GM20000 (cell line): ENCODE measurements around the gene GRIN3B.

ENCODE experiments used
- DNase-seq: peaks from one replicate; pipeline ENCODE4 v3.0.0; 2012; ENCODE audit warnings: low spot score
- TF ChIP-seq, protein P1 (sequence below): IDR thresholded peaks from 2 replicates; pipeline ENCODE4 v1.5.1; 2012; ENCODE audit warnings: mild to moderate bottlenecking, control low read depth; ENCODE audit errors: extremely low read depth, missing control alignments

Gene GRIN3B

DNA sequence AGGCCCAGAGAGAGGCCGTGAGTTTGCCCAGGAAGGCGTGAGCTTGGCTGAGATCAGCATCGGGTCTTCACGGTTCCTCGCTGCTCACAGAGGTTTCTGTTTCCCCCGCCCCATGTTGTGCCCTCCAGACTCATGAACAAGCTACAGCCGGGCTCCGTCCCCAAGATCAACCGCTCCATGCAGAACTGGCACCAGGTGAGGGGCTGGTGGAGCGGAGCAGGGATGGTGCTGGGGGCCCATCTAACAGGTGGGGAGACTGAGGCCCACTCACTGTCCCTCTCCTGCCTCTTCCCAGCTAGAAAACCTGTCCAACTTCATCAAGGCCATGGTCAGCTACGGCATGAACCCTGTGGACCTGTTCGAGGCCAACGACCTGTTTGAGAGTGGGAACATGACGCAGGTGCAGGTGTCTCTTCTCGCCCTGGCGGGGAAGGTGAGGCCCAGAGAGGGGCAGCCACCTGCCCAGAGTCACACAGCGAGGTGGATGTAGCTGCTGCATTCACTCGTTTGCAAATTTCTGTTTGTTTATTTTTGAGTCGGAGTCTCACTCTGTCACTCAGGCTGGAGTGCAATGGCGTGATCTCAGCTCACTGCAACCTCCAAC, 32.1 kb downstream of the GRIN3B start:
- DNase-seq = no peak
- TF ChIP-seq, protein P1, sequence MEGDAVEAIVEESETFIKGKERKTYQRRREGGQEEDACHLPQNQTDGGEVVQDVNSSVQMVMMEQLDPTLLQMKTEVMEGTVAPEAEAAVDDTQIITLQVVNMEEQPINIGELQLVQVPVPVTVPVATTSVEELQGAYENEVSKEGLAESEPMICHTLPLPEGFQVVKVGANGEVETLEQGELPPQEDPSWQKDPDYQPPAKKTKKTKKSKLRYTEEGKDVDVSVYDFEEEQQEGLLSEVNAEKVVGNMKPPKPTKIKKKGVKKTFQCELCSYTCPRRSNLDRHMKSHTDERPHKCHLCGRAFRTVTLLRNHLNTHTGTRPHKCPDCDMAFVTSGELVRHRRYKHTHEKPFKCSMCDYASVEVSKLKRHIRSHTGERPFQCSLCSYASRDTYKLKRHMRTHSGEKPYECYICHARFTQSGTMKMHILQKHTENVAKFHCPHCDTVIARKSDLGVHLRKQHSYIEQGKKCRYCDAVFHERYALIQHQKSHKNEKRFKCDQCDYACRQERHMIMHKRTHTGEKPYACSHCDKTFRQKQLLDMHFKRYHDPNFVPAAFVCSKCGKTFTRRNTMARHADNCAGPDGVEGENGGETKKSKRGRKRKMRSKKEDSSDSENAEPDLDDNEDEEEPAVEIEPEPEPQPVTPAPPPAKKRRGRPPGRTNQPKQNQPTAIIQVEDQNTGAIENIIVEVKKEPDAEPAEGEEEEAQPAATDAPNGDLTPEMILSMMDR = no peak

DNA sequence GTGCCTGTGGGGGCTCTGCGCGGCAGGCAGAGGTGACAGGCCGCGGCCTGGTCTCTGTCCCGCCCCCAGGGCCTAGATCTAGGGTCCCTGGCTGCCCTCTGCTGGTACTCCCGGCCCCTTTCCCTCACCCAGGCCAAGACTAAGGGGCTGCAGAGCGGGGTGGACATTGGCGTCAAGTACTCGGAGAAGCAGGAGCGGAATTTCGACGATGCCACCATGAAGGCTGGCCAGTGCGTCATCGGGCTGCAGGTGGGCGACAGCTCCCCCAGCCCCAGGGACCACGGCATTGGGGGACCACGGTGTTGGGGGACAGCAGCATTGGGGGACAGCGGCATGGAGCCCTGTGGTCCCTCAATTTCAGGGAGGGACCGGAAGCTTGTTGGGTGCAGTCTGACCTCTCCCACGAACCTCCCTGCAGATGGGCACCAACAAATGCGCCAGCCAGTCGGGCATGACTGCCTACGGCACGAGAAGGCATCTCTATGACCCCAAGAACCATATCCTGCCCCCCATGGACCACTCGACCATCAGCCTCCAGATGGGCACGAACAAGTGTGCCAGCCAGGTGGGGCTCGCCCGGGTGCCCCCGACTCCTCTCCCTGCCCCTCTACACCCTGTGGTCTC, 35.9 kb downstream of the GRIN3B start:
- TF ChIP-seq, protein P1 = no peak
- DNase-seq = no peak

DNA sequence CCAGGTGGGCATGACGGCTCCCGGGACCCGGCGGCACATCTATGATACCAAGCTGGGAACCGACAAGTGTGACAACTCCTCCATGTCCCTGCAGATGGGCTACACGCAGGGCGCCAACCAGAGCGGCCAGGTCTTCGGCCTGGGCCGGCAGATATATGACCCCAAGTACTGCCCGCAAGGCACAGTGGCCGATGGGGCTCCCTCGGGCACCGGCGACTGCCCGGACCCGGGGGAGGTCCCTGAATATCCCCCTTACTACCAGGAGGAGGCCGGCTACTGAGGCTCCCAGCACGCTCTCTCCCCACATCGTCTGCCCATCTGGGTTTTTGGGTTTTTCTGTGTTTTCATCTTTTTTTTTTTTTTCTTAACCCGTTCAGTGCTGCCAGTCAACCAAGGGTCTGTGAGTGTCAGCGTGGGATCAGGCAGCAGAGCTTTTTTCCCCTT, 37.4 kb downstream of the GRIN3B start:
- TF ChIP-seq, protein P1 = no peak
- no peak for DNase-seq

DNA sequence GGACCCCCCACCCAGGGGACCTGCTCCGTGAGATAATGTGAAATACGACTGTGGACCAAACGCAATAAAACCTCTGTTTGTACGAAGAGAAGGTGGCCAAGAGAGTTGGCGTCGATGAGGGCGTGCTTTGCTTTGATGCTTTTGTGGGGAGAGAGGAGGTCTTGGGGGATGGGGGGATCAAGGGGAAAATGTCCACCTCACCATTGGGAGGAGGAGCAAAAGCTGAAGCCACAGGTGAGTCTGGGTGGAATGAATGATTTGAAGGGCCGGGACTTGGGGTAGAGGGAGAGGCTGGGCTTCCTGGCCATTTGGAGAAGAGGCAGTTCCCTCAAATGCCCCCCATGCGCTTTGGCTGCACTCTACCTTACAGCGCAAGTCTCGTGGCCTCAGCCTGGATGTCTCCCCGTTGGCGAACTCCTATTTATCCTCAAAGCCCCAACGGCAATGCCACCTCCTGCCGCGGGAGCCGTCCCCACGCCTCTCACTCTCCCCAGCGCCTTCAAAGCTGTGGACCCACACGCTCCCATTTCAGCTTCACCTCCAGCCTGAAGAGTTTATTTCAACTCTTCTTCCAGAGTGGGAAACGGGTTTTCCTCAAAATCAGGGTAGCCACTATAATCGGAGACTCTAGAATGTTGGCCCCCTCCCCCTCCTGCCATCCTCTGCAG, 38.9 kb downstream of the GRIN3B start:
- TF ChIP-seq, protein P1 = no peak
- no peak for DNase-seq

DNA sequence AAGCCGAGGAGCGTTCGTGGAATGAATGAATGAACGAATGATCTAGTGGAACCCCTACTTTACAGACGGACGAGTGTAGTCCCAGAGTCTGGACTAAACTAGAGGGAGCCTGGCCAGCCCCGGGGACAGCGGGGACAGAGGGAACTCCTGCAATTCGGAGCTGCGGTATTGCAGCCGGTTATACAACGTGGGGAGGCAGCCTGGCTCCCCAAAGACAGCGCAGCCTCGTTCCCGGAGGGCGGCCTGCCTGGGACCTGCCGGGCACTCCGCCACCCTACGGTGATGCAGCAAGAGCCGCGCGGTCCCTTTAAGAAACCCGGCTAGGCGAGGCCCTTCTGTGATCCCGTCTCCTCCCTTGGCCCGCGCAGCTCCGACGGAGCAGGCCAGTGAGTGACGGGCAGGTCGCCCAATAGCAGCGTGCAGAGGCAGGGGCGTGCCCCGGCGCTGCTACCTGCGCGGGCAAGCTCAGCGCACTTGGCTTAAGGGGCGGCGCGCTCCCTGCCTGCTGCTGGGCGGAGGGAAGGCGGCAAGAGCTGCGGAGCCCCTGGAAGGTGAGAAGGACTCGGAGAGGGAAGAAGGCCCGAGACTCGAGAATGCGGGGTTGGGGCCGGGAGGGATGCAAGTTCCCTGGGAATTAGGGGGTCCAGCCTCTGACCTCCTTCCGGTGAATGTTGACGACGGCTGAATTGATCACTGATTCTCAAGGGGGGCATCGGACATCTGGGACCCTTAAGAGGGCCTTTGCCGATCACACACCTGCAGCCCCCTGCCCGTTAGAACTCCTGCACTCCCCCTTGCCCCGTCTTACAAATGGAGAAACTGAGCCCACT, 39.6 kb downstream of the GRIN3B start, which contains the start of gene ABCA7:
Gene ABCA7 (plus strand): TSS at position 462 of the 830 bp plus-strand sequence. CDS start 1,255 bp downstream, outside the sequence.
- TF ChIP-seq, protein P1 = no peak
- DNase-seq = peak; percentile 95

DNA sequence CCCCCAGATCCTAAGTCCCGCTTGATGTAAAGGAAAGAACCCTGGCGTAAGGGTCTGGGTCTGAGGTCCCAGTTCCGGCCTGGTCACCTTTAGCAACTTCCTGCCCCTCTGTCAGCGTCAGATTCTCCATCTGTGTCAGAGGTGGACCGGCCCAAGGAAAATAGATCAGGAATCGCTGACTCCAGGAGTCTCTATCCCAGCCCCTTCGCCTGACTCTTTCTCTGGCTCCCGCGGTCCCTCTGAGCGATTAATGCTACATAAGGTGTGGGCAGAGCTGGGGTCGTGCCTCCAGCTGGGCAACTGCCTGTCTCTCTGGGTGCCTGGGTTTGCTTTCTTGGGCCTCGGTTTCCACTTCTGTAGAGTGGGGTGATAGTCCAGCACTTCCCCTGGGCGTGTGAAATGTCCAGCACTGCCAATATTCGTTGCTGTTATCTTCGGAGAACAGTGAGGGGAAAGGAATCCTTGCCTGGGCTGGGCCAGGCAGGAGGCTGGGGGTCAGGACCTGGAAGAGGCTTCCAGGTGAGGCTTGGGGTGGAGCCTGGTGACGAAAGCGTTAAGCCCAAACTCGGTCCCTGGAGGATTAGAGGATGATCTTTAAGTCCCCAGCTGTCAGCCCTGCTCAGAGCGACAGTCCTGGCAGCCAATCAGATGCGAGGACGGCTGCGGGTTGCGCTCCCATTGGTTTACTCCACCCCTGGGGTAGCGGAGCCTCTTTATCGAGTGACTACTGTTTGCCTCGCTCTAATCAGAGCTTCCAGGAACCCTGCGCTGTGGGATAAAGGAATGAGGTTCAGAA, 40.5 kb downstream of the GRIN3B start:
- DNase-seq = peak; percentile 99
- TF ChIP-seq, protein P1 = no peak
